ENCODE results near the gene PCBP1.
A peak's percentile ranks its signal among the peaks of the same experiment; 100 is the strongest.
"Not testable (repeated sequence)": the region's sequence is repeated elsewhere in the genome, so short reads cannot be mapped to it uniquely, and the experiment has no call there.

PCBP1 gene

DNA sequence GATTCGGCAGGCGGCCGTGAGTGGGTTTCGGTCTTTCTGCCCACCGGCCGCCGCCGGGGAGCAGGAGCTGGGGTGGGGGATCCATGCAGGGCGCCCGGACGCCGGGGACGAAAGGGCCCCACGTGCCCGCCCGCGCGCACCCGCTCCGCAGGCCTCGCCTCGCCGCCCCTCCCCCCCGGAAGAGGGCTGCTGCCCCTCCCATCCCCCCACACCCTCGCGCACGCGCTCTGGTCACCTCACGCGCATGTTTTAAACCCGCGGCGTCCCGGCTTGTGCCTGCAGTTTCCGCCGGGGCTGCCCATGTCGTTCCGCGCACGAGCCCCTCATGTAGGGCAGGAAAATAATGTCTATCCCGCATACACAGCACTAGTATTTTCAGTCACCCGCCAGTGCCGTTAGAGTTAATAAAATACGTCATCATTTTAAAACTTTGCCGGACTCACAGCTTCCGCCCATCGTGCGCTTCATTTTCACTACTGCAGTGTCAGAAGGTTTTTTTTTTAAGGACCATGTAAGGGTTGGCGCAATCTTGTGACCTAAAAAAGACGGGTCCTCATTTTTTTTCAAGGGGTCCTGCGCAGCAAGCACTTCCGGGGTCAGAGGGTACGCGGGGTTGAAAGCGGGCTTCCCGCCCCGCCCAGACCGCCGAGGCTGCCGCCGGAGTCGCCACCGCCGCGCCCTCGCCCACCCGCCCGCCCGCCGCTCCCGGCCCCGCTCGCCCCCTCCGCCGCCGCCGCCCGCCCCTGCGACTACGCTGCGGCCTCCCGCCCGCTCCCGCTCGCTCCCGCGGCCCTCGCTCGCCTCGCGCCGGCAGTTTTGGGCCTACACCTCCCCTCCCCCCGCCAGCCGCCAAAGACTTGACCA lies at the start of gene PCBP1:
TSS of gene PCBP1 (plus strand) at position 640 of the 864 bp plus-strand sequence. CDS start 267 bp downstream, outside the sequence.
- peak; percentile 23 to 95 (median 87) for DNase-seq

DNA sequence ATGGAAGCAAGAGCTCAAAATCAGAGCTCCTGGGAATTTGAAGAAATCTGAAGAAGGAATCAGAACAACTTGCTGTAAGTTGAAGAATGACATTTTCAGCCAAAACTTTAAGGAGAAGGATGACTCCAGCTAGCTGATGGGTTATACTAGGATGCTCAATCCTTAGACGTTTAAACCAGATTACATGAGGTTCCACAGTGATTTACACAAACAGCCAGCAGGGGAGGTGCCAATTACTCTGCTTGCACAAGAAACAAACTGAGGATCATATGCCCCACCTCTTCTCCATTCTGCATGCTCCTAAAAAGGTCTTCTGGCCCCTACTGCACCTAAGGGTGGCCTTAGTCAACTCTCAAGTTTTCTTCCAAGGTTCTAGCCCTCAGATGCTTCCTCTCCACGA lies 47.9 kb upstream of the PCBP1 start:
- DNase-seq, result no peak

- no peak for DNase-seq
Observed at GRCh38 chr2:70041663-70042062, 45.6 kb upstream of the PCBP1 start.

DNA sequence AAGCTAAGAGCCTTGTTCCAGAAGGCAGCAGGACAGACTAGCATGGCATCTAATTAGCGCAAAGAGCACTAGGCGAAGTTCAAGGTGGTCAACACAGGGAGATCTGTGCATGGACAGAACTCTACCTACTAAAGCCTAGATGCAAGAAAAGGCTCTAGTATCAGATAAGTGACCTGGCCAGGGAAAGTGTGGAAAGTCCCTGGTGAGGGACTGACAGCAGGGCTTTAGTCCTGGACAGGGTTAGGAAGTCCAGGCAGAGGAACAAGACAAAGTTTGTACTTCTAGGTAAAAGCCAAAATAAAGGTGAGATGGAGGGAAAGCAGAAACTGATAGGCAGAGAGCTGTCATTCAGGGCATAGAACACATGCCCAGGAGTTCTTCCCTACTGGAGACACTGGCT lies 45.0 kb upstream of the PCBP1 start:
- no peak for DNase-seq

DNA sequence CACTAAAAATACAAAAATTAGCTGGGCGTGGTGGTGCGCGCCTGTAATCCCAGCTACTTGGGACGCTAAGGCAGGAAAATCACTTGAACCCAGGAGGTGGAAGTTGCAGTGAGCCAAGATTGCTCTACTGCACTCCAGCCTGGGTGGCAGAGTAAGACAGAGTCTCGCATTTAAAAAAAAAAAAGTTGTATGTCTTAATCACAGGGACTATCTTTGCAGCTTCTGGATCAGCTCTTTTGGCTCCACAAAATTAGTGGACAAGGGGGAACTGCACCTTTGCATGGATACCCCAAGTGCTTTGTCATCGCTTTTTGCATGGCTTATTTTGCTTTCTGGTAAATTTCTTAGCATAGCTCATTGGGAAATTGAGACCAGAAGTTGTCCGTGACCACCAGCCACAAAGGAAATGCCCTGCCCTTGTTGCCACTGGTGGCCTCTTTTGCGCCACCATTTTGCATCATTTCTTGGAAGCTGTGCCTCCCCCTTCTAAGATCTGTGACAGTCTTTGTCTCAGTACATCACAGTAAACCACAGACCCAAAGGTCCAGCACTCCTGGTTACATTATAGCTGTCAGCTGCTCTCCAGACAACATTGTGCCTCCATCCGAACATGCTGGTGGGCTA lies 43.9 kb upstream of the PCBP1 start:
- no peak for DNase-seq

DNA sequence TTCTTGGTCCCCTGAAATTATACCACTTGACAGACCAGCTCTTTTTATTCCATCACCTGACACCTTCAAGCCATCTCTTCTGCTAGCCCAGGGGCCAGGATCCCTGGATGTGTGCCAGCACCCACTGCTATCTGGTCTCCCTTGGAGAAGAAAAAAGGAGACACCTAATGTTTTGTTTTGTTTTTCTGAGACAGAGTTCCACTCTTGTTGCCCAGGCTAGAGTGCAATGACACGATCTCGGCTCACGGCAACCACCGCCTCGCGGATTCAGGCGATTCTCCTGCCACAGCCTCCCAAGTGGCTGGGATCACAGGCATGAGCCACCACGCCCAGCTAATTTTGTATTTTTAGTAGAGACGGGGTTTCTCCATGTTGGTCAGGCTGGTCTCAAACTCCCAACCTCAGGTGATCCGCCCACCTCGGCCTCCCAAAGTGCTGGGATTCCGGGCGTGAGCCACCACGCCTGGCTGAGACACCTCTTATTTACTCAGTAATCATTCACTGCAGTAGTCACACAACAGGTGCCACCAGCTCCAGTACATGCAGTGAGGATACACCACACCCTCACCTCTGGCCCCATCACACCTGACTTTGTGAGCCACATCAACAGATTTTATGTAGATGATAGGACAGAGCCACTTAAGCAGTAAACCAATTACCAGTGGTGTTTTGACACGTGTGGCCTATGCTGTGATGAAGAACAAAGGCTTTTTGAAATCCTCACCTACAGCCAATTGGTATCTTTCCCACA lies 42.8 kb upstream of the PCBP1 start:
- DNase-seq, result no peak

DNA sequence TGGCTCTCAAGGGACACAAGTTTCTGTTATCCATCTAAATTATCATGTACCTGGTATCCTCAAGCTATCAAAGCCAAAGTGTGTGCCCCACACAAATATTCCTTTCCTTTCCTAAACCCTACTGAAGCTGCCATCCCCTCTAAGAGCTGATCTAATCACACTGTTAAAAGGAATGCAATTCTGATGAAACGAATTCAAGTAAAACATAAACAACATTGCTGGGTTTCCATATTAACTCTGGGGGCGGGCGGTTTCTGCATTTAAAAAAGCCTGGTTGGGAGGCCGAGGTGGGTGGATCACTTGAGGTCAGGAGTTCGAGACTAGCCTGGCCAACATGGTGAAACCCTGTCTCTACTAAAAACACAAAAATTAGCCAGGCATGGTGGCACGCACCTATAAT lies 41.9 kb upstream of the PCBP1 start:
- no peak for DNase-seq

- DNase-seq, result no peak
Observed at GRCh38 chr2:70045932-70046331, 41.3 kb upstream of the PCBP1 start.

- DNase-seq, result no peak
Observed at GRCh38 chr2:70046534-70046933, 40.7 kb upstream of the PCBP1 start.

DNA sequence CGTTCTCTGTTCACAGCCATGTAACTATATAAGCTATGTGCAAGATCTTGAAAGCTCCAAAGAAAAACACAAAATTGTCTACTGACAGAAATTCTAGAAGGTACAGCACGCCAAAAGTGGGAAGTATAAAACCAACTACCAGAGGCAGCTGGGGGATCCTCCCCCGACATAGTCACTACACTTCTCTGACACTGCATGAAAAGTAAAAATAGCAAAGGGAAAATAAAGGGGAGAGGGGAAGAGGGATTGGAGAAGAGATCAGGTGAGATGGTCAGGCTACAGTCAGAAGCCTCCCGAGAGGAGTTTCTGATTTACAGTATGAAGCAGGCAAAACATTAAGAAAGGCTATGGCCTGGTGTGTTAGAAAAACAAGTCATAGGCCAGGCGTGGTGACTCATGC lies 39.8 kb upstream of the PCBP1 start:
- DNase-seq, result no peak

DNA sequence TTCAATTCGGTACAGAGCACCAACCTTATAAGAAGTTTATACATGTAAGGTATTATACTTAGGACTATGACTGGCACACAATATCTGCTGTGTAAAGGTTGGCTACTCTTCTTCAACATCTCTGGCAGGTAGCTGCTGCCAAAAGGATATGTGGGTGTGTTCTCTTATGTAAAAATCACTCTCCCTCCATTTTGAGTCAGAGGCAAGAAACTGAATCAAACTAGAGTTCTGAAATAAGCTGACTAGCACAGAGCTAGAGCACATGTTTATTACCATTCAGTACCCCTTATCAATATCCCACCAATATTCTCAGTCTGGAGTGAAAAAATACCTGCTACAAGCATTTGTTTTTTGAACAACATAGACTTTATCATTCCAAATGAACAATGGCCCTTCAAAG lies 38.0 kb upstream of the PCBP1 start:
- no peak for DNase-seq

GRCh38 chr2:70050631-70051425 lies 36.4 kb upstream of the PCBP1 start:
- DNase-seq, result no peak

DNA sequence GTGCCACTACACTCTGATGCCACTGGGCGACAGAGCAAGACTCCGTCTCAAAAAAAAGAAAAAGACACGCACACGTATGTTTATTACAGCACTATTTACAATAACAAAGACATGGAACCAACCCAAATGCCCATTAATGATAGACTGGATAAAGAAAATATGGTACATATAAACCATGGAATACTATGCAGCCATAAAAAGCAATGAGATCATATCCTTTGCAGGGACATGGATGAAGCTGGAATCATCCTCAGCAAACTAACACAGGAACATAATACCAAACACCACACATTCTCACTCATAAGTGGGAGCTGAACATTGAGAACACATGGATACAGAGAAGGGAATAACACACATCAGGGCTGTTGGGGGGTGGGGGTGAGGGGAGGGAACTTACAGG lies 32.0 kb upstream of the PCBP1 start:
- not testable (repeated sequence) for DNase-seq

DNA sequence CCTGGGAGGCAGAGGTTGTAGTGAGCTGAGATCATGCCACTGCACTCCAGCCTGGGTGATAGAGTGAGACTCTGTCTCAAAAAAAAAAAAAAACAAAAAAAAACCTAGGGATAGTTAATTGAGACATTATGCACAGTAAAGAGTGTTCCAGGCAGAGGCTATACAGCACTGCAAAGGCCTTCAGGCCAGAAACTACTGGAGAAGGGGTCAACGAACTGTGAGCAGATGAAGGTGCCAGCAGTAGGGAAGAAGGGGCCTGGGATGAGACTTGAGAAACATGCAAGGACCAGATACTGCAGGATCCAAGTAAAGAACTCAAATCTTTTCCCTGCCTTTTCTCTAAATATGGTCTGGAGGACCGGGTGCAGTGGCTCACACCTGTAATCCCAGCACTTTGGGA lies 26.0 kb upstream of the PCBP1 start:
- DNase-seq, result no peak

DNA sequence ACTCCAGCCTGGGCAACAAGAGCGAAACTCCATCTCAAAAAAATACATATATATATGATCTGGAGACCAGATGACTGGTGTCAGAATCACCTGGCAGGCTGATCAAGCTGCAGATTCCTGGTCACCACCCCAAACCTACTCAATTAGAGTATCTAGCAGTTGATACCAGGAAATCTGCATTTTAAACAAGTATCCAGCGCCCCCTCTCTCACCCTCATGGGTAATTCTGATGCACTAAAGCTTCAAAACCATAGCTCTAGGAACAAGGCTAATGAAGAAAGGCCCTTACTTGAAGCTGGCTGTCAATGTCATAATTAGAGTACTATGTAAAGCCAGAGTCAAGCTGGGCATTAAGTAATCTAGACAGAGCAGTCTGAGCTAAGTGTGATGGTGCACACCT lies 25.0 kb upstream of the PCBP1 start:
- no peak for DNase-seq

DNA sequence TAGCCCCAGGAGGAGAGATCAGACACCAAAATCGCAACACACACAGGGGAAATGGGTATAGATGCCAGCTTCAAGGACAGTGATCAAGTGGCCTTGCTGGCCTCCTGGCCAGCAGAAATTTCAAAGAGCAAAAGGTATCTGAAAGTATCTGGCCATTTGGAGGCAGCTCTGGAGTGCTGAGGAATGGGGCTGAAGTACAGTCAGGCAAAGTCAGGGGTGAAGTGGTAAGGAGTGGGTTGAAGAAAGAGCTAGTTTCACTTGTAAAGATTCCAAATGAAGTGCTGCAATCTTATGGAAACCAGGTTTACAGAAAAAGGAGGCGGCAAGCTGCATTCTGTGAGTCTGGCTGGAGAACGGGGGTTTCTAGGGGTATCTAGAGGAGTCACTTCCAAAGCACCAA lies 19.2 kb upstream of the PCBP1 start:
- no peak for DNase-seq

GRCh38 chr2:70069049-70069448 lies 18.2 kb upstream of the PCBP1 start:
- DNase-seq, result no peak

DNA sequence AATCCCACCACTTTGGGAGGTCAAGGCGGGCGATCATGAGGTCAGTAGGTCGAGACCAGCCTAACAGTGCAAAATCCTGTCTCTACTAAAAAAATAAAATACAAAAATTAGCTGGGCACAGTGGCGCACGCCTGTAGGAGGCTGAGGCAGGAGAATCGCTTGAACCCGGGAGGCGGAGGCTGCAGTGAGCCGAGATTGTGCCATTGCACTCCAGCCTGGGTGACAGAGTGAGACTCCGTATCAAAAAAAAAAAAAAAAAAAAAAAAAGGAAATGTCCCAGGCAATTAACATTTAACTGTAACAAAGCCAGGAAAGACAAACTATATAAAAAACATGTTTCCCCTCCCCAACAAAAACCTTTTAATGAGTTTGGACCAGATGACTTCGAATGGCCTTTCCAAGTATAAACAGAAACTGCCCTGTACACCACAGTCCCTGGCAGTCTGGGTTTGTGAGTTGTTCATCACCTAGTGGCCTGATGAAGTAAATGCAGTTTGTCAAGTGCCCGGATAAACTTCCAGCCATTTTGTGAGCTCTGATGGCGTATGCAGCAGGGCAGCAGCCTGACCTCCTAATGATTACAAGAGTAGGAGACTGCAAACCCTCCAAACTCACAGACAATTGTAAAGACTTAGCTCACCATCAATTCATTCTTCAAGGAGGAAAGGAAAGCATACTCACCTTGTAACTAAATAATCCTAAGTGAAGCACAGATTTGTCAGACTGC lies 16.6 kb upstream of the PCBP1 start:
- peak in 53 of 58 donors; percentile 18 to 90 (median 60) for DNase-seq

GRCh38 chr2:70073493-70073892 lies 13.8 kb upstream of the PCBP1 start:
- DNase-seq, result peak in 3 of 58 donors; percentile 4 to 45 (median 9)

- no peak for DNase-seq
Observed at GRCh38 chr2:70078384-70078783, 8.9 kb upstream of the PCBP1 start.
